GM18517 (cell line): Measurements from ENCODE around the gene LTV1.

Experiments used
- ATAC-seq: cut with Tn5 transposase; IDR thresholded peaks from one replicate; pipeline ENCODE4 v1.9.1; 2021; ENCODE audit warnings: mild to moderate bottlenecking, moderate library complexity; ENCODE audit not compliant: unreplicated experiment

Gene LTV1

GRCh38 chr6:143882401-143882930 lies 39.3 kb downstream of the LTV1 start:
- no peak for ATAC-seq

GRCh38 chr6:143884216-143884900 lies 41.2 kb downstream of the LTV1 start:
- ATAC-seq: no peak

- no peak for ATAC-seq
Observed at GRCh38 chr6:143885116-143885515, 42.0 kb downstream of the LTV1 start.

GRCh38 chr6:143894655-143895054 lies 51.5 kb downstream of the LTV1 start:
- ATAC-seq: no peak

GRCh38 chr6:143896126-143896860 lies 53.2 kb downstream of the LTV1 start:
- ATAC-seq: no peak

- no peak for ATAC-seq
Observed at GRCh38 chr6:143900358-143900757, 57.2 kb downstream of the LTV1 start.

- peak; percentile 98 for ATAC-seq
Observed at GRCh38 chr6:143901885-143902750, 59.0 kb downstream of the LTV1 start.

GRCh38 chr6:143902827-143903226 lies 59.7 kb downstream of the LTV1 start:
- ATAC-seq: no peak

GRCh38 chr6:143911028-143911427 lies 67.9 kb downstream of the LTV1 start:
- no peak for ATAC-seq

- ATAC-seq: no peak
Observed at GRCh38 chr6:143912671-143913070, 69.5 kb downstream of the LTV1 start.
